Medulla oblongata (tissue), 1 donor: ENCODE results near the gene CLEC2L.

ENCODE experiments used
- DNase-seq: peaks from one replicate; pipeline ENCODE4 v3.0.0-alpha.2; 2015; ENCODE audit errors: extremely low spot score

CLEC2L gene

DNA sequence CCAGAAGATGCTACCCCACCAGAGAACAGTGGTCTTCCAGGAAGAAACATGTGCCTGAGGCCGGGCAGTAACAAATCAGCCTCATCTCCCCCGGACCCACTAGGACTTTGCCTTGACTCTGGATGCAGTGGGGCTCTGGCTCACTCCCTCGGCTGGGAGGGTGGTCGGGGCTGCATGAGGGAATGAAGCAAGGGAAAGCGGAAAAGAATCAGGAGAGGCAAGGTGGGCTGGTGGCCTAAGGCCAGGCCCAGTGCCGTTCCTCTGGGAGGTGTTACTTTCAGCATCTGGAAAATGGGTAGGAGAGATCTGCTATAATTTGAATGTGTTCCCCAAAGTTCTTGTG, 51.8 kb downstream of the CLEC2L start:
- no peak for DNase-seq

DNA sequence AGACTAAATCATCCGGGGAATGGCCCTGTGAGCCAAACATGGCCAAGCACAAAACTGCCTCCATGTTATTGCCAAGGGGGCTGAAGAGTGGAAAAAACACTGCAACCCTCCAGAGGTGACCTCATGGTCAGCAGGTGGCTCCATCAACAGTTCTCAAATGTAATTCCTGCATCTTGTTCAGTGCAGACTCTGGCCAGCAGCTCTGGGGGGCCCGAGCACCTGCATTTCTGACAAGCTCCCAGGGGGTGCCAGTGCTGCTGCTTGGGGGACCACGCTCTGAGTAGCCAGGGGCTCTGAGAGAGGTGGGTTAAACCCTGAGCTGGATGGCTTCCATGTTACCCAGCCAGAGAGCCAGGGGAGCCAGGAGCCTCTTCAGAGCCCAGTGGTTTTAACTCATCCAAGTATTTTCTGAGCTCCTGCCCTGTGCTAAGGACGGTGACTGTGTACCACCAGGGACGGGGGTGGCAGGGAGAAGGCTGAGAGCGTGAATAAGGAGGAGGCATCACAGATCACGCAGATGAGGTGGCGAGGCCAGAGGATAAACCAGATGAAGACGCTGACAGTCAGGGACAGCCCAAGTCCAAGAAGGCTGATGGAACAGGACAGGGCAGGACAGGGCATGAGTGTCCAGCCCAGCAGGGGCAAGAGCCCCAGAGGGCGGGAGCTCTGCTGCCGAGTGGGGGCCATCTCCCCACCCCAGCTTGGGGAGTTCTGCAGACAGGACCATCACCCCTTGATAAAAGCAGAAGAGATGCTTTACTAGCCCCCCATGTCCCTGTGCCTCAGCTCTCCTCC, 52.9 kb downstream of the CLEC2L start:
- DNase-seq: no peak

DNA sequence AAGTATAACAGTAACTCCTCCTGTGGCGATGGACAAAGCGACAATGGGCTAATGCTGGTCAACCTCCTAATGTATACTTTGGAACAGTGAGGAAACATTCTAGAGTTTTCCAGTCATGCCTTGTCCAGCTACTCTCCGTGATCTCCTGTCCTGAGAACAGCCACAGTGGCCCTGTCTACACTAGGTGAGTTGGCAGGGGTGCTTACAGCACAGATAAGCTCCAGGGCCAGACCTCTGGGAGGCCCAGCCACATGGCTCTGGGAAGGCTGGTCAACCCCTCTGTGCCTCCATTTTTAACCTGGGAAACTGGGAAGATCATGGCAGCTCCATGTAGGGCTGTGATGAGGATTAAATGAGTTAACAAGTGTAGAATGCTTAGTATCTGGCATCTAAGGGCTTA, 57.0 kb downstream of the CLEC2L start:
- no peak for DNase-seq

DNA sequence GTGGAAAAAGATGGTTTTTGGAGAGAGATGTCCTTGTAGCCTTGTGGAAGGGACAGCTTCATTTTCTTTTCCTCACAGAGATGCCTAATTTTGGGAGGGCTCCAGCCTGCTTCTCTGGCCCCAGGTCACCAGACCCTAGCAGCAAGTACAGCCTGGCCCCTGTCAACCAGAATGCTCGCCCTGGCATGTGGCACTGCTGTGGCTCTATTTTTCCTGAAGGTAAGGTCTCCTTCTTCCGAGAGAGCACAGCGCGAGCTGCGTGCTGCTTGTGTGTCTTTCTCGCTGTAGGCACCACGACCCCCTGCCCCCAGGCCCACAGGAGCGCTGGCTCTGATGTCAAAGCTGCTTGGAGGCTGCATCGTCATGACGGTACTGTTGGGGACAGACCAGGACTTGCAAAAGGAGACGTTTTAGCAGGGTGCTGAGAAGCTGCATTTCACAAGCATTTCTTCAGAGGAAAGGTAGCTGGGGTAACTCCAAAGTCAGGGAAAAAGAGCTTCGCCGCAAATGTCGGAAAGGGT, 58.7 kb downstream of the CLEC2L start:
- no peak for DNase-seq

DNA sequence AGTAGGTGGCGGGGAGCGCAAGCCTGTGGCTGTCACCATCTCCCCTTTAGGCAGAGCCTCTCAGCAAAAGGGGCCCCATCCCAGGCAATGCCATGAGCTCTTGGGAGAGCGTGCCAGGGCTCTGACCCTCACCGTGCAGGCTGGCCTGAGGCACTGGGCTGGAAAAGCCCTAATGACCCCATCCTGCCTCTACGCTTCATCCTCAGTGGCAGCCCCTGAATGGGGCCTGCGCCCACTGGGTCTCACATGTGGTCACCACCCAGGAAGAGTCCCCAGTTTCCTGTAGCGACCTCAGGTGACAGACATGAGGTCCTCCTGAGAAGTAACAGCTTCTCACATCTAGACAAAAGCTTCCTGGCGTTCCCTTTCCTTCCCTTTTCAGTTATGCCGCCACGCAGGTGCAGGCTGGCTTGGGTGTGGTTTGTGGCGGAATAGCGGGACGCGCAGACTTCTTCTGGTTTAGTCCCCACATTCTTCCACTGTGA, 59.2 kb downstream of the CLEC2L start:
- DNase-seq: no peak

DNA sequence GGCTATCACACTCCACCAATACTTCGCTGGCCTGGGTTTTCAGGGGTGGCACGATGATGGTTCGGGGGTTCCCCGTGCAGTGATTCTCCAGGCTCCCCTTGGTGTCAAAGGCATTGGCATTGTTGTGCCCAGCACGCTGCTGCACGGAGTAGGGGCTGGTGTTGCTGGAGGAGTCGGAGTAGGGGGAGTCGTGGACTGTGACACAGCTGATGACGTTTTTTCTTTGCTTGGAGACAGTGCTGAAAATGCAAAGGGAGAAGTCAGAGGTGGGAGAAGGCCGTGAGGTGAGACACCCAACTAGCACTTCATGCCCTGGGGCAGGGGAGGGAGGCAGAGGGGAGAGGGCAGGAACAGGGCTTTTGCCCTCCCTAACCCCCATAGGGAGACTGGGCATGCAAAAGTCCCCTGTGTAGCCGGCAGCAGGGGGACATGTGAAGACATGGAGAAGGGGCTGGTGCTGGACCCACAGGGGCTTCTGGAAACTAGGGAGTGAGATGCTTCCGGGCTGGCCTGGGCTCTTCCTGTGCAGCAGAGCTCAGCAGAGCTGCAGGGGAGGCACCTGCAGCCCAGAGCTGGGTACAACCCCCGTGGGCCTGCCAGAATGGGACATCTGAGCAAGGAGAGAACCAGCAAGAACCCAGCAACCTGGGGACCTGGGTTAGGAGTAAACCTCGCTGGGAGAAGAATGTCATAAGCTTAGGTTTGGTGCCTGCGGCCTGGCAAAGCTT, 60.5 kb downstream of the CLEC2L start:
- no peak for DNase-seq

DNA sequence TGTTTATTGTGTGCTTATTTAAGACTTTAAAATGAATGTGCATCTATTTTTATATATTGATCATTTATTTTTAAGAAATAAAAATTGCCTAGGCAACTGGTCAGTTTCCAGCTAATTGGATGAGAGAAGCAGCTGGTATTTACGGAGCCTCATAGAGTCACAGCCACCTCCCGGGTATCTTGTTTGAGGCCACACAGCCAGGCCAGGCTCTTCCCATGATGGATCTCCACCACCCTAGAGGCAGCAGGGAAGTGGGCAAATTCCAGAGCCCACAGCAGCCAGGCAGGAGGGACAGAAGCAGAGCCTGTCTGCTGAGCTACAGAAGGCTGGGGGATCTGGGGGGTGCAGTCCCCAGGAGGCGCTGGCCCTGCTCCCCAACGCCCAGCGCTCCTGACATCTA, 61.6 kb downstream of the CLEC2L start:
- DNase-seq: no peak

DNA sequence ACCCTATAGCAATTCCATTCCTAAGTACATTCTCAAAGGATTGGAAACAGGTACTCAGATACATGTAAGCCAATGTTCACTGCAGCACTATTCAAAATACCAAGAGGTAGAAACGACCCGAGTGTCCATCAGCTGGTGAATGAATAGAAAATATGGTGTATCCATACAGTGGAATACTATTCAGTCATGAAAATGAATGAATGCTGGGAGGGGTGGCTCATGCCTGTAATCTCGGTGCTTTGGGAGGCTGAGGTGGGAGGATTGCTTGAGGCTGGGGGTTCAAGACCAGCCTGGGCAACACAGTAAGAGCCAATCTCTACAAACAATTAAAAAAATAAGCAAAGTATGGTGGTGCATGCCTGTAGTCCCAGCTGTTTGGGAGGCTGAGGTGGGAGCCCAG, 62.8 kb downstream of the CLEC2L start:
- no peak for DNase-seq

DNA sequence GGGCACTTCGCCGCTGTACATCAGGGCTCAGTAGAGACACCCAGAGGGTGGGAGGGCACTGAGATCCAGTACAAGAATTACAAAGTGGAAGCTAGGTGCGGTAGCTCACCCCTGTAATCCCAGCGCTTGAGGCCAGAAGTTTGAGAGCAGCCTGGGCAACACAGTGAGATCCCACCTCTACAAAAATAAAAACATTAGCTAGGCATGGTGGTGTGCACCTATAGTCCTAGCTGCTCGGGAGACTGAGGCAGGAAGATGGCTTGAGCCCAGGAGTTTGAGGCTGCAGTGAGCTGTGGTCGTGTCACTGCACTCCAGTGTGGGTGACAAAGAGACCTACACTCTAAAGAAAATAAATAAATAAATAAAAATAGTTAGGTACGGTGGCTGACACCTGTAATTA, 64.0 kb downstream of the CLEC2L start:
- DNase-seq: no peak

DNA sequence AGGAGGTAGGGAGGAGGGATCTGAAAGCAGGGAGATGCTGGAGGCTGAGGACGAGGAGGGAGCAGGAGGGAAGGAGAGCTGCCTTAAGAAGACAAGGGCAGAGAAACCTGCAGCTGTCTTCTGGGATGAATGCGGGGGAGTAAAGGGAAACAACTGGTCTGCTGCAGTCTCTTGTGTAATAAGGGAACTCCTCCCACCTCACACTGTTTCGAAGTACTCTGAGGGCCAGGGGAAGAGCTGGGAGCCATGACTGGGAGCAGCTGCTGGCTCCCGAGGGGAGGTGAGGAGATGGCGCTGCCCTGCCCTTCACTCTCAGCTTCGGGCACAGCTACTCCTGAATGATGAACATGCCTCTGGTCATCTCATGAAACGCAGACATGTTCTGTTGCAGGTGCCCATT, 65.1 kb downstream of the CLEC2L start:
- DNase-seq: no peak

DNA sequence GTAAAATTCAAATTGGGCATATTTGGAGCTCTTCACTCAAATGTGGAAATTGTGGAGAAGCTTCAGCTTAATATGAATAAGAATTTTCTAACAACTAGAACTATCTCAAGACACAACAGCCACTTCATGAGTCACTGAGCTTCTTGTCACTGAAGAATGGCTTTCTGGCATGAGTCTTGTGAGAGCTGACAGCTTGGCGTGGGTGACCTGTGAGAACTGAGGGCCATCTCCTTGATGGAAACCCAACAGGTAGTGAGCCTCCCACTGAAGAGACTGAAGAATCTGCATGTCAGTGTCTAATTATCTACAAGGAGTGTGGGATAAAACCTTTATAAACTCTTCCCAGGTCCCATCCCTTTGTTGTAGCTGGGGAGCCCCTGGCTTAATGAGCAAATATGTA, 66.0 kb downstream of the CLEC2L start:
- no peak for DNase-seq

DNA sequence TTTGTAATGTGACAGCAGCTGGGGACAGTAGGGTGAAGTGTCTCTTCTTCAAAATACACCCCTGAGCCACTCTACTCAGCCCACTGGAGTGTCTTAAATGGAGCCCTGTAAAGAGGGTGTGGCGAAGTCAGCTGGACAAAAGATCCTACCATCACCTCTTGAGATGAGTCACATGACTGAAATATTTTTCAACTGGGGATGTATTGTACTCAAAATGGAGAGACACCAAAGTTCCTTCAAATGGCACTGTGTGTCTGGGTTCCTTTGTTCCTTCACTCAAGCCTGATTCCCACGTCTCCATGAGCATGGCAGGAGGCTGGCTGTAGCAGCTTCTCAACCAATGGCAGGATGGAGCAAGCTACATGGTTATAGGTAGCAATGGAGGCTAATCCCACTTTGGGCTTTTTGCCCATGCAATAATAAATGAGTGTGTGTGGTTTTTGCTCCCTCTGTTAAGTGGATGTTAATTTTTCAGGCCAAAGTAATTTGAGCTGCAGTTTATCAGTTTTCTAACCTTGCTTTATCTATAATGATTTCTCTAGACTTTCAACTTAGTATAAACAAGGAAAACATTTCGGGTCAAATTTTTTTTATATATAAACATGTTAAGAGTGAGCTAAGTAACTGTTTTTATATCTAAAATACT, 68.2 kb downstream of the CLEC2L start:
- no peak for DNase-seq

DNA sequence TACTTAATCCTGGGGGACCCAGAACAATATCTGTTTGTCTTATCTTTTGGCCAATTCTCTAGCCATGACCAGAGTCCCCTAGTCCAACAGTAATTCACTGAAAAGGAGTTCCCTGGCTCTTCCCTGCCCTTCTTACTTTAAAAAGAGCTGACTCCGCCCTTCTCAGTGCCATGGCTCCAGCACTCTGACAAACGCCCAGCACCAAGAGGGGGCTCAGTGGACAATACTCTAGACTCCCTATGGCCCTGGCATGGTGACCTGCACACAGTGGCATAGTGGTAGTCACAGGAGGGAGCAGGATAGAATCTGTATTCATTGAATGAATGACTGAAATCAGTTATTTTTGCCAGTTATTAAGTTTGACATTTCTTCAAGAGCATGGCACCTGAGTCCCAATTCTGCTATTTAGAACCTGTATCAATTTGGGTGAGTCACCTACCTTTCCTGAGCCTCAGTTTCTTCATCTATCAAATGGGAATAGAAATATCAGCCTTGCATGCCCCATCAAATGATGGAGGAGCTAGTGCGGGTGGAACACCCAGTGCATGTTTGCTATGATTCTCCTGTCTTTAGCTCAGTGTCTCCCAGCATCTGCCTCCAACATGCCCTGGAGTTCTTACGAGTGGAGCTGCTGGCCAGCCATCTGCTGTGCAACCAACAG, 69.4 kb downstream of the CLEC2L start:
- DNase-seq: no peak

DNA sequence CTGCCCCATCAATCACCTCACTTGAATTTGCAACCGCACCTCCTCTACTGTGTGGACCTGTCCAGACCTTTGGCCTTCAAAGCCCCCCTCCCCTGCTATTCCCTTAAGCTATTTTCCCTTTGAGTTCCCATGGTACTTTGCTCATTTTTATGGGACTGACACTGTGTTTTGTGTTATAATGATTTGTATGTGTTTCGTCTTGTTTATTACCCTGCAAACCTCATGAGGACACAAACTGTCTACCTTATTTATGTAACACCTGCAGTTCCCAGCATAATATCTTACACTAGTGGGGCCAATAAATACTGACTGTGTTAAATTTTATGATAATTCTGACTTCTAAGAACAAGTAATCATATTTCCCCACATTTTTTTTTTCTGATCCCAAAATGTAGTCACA, 70.6 kb downstream of the CLEC2L start:
- DNase-seq: no peak
